Breast epithelium (tissue), 4 donors: ENCODE results near the gene NAPSA. TPM values are rescaled to one million over a fixed set of nuclear protein-coding genes. Genes with fewer than 3 reads are reported as not detected.

Source experiments
- DNase-seq, 2 donors: peaks; one replicate each; pipeline ENCODE4 v3.0.0-alpha.2; 2019; ENCODE audit warnings: low spot score in 2 of 2
- H3K27ac ChIP-seq, 2 donors: fragments of 200-600 bp; sonication (generic) in 1 of 2; one replicate each; pipeline ENCODE4 v1.5.1; 2016 to 2019; ENCODE audit warnings: mild to moderate bottlenecking in 1 of 2
- H3K27me3 ChIP-seq, 2 donors: fragments of 200-600 bp; sonication (generic) in 1 of 2; one replicate each; pipeline versions ENCODE4 v1.5.1 to v1.6.0; 2017 to 2019; ENCODE audit warnings: control low read depth in 1 of 2, mild to moderate bottlenecking in 1 of 2
- H3K36me3 ChIP-seq: fragments of 200-600 bp; one replicate; pipeline ENCODE4 v1.5.1; 2019
- H3K4me1 ChIP-seq, 2 donors: fragments of 200-600 bp; sonication (generic); one replicate each; pipeline ENCODE4 v1.5.1; 2016 to 2019; ENCODE audit warnings: control low read depth in 1 of 2
- H3K4me3 ChIP-seq, 3 donors: fragments of 200-600 bp; sonication (generic); 1 replicate in 2 of 3; 2 replicates in 1 of 3; pipeline ENCODE4 v1.5.1; 2016 to 2019; ENCODE audit warnings: mild to moderate bottlenecking in 3 of 3, moderate library complexity in 2 of 3
- H3K9me3 ChIP-seq, 2 donors: fragments of 200-600 bp; sonication (generic) in 1 of 2; one replicate each; pipeline ENCODE4 v1.5.1; 2016 to 2019; ENCODE audit warnings: control low read depth in 1 of 2
- POLR2A ChIP-seq: fragments of 450-650 bp; IDR thresholded peaks from one replicate; pipeline ENCODE4 v1.6.1; 2016; ENCODE audit warnings: antibody characterized with exemption, mild to moderate bottlenecking, moderate library complexity
- POLR2AphosphoS5 ChIP-seq, 3 donors: sonication (generic); formaldehyde crosslinking; IDR thresholded peaks; one replicate each; pipeline ENCODE4 v1.6.1; 2017; ENCODE audit warnings: antibody characterized with exemption in 3 of 3
- intact Hi-C: fragments of 100-400 bp; cut with DNase I; formaldehyde crosslinking; loops from one replicate; pipeline ENCODE4 v1.15.1; 2023; ENCODE audit warnings: low total_unique reads
- total RNA-seq, 3 donors: library from RNA; depleted of rRNA; stranded (reverse); fragments of >200 nt; gene quantifications; one replicate each; pipeline ENCODE4 v1.1.0, GENCODE V29; 2016
- TF ChIP-seq, protein P1 (sequence below), 3 donors: fragments of 450-650 bp; IDR thresholded peaks; one replicate each; pipeline ENCODE4 v1.5.1; 2016 to 2017; ENCODE audit warnings: antibody characterized with exemption in 3 of 3, mild to moderate bottlenecking in 3 of 3, moderate library complexity in 3 of 3

NAPSA gene
- total RNA-seq, 3 donors from 2014 or later, result 0.80 to 1.8 (median 1.6) TPM

DNA sequence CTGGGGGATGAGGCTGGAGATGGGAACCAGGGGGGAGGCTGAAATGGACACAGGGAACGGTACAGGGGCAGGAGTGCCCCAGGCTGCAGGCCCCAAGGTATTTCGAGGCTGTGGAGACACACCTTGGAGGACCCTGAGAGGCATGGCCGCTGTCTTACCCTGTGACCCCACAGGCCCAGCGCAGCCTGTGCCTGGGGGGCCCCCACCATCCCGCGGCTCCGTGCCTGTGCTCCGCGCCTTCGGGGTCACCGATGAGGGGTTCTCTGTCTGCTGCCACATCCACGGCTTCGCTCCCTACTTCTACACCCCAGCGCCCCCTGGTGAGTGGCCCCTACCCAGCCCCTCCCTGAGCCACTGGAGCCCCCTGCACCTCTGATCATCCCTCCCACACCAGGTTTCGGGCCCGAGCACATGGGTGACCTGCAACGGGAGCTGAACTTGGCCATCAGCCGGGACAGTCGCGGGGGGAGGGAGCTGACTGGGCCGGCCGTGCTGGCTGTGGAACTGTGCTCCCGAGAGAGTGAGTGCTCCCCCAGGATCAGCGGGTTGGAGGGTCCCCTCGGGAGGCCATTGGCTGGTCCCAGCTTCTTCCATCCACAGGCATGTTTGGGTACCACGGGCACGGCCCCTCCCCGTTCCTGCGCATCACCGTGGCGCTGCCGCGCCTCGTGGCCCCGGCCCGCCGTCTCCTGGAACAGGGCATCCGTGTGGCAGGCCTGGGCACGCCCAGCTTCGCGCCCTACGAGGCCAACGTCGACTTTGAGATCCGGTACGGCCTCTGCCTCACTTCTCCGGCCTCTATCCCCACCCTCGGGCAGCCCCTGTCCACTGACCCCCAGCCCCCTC, 36.4 kb upstream of the NAPSA start:
- Histone ChIP-seq H3K27ac (no peak overlapping the region), H3K36me3 (no peaks in the 10 kb centered on the region), H3K4me3 (no peak overlapping the region), H3K27me3 (no peaks in the 10 kb centered on the region), H3K4me1 (no peaks in the 10 kb centered on the region), H3K9me3 (no peaks in the 10 kb centered on the region)
- DNase-seq, result no peak
- TF ChIP-seq POLR2AphosphoS5 (IDR thresholded peaks at IDR 0.05) (no peak), POLR2A (no peak)
- TF ChIP-seq, protein P1, sequence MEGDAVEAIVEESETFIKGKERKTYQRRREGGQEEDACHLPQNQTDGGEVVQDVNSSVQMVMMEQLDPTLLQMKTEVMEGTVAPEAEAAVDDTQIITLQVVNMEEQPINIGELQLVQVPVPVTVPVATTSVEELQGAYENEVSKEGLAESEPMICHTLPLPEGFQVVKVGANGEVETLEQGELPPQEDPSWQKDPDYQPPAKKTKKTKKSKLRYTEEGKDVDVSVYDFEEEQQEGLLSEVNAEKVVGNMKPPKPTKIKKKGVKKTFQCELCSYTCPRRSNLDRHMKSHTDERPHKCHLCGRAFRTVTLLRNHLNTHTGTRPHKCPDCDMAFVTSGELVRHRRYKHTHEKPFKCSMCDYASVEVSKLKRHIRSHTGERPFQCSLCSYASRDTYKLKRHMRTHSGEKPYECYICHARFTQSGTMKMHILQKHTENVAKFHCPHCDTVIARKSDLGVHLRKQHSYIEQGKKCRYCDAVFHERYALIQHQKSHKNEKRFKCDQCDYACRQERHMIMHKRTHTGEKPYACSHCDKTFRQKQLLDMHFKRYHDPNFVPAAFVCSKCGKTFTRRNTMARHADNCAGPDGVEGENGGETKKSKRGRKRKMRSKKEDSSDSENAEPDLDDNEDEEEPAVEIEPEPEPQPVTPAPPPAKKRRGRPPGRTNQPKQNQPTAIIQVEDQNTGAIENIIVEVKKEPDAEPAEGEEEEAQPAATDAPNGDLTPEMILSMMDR (IDR thresholded peaks at IDR 0.05), result no peak
- intact Hi-C loops, result no loop called here

DNA sequence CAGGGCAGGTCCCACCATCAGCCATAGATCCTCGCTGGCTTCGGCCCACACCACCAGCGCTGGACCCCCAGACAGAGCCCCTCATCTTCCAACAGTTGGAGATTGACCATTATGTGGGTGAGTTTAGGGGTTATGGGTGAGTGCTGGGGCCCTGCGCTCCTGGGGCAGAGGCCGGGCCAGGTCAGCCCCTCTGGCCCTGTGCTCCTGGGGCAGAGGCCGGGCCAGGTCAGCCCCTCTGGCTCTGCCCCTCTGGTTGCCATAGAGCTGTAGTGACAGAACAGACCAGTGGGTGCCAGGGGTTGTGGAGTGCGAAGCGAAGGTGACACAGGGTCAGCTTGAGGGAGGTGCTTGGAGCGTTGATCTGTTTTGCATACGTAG, 33.9 kb upstream of the NAPSA start:
- no peaks in the 10 kb centered on the region for H3K9me3 ChIP-seq
- H3K27ac ChIP-seq, result no peak overlapping the region
- TF ChIP-seq POLR2AphosphoS5 (IDR thresholded peaks at IDR 0.05) (no peak), POLR2A (no peak)
- TF ChIP-seq, protein P1 (IDR thresholded peaks at IDR 0.05), result no peak
- H3K27me3 ChIP-seq, result no peaks in the 10 kb centered on the region
- intact Hi-C loops, result no loop called here
- no peaks in the 10 kb centered on the region for H3K4me1 ChIP-seq
- no peaks in the 10 kb centered on the region for H3K36me3 ChIP-seq
- no peak overlapping the region for H3K4me3 ChIP-seq
- DNase-seq, result no peak

DNA sequence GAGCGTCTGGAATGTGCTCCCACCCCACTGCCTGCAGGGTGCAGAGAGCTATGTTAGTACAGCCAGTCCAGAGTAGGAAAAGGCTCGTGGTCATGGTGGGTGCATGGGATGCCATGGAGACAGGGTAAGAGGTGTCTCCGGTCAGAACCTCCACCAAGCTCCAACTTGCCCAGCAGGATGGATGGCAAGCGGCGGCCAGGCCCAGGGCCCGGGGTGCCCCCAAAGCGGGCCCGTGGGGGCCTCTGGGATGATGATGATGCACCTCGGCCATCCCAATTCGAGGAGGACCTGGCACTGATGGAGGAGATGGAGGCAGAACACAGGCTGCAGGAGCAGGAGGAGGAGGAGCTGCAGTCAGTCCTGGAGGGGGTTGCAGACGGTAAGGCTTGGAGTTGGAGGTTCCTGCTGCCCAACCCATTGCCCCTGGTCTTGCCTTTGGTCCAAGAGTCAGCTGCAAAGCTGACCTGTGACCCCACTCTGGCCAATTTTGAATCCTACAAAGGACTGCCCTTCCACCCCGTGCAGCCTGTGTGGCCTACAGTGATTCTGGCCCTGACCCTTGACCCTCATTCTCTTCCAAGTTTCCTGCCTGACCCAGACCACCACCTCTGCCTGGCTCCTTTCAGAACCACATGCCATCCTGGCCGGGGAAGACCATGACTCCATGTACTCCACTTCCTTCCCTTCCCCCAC, 33.4 kb upstream of the NAPSA start:
- Histone ChIP-seq H3K4me3 (no peak overlapping the region), H3K27me3 (no peaks in the 10 kb centered on the region), H3K36me3 (no peaks in the 10 kb centered on the region), H3K9me3 (no peaks in the 10 kb centered on the region), H3K4me1 (no peaks in the 10 kb centered on the region), H3K27ac (no peak overlapping the region)
- no peak for TF ChIP-seq POLR2A
- TF ChIP-seq, protein P1 (IDR thresholded peaks at IDR 0.05), result no peak
- no peak for TF ChIP-seq POLR2AphosphoS5 (IDR thresholded peaks at IDR 0.05)
- DNase-seq, result no peak
- intact Hi-C loops, result no loop called here

DNA sequence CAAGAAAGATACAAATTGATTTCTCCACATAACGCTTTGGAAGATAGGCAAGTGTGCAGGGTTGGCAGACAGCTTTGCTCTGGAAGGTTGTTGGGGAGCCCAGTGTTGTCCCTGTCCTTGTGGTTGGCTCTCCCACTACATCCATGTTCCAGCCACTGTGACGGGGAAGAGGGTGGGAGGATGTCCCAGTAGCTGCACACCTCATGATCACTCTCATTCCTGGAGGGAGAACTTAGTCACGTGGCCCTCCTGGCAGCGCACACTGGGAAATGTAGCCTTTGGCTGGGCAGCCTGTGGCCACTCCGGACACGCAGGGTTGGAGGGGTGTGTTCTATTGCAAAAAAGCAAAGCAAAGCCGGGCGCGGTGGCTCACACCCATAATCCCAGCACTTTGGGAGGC, 28.6 kb upstream of the NAPSA start:
- Histone ChIP-seq H3K36me3 (no peaks in the 10 kb centered on the region), H3K4me1 (no peaks in the 10 kb centered on the region), H3K9me3 (no peaks in the 10 kb centered on the region), H3K4me3 (no peak overlapping the region), H3K27ac (no peak overlapping the region), H3K27me3 (no peaks in the 10 kb centered on the region)
- intact Hi-C loops, result no loop called here
- no peak for DNase-seq
- TF ChIP-seq, protein P1 (IDR thresholded peaks at IDR 0.05), result no peak
- TF ChIP-seq POLR2AphosphoS5 (IDR thresholded peaks at IDR 0.05), result no peak
- no peak for TF ChIP-seq POLR2A

DNA sequence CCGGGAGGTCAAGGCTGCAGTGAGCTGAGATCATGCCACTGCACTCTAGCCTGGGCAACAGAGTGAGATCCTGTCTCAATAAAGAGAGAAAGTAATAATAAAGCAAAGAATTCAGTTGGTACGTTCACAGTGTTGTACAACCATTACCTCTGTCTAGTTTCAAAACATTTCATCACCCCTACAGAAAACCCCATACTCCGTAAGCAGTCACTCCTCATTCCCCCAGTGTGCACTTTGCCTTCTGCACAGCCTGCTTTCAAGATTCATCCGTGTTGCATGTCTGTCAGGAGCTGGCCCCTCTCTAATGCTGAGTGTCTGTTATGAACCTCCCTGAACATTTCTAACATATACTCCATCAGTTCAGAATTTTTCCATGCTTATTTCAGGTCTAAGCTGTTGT, 28.1 kb upstream of the NAPSA start:
- Histone ChIP-seq H3K9me3 (no peaks in the 10 kb centered on the region), H3K4me3 (no peak overlapping the region), H3K36me3 (no peaks in the 10 kb centered on the region), H3K27me3 (no peaks in the 10 kb centered on the region), H3K4me1 (no peaks in the 10 kb centered on the region), H3K27ac (no peak overlapping the region)
- intact Hi-C loops, result no loop called here
- TF ChIP-seq, protein P1 (IDR thresholded peaks at IDR 0.05), result no peak
- TF ChIP-seq POLR2AphosphoS5 (IDR thresholded peaks at IDR 0.05) (no peak), POLR2A (no peak)
- DNase-seq, result no peak
